Fibroblast of pulmonary artery (primary cell): Measurements from ENCODE around the gene LRRC23.
"Not testable (repeated sequence)": the region's sequence is repeated elsewhere in the genome, so short reads cannot be mapped to it uniquely, and the experiment has no call there.

Experiments used
- DNase-seq: peaks from one replicate; pipeline ENCODE4 v3.0.0-alpha.2; 2010; ENCODE audit warnings: low read depth
- H3K4me3 ChIP-seq: replicated peaks from 2 replicates; pipeline ENCODE4 v1.5.1; 2011; ENCODE audit warnings: low read depth, mild to moderate bottlenecking, control low read depth, low read length, moderate library complexity
- TF ChIP-seq, protein P1 (sequence below): IDR thresholded peaks from 2 replicates; pipeline ENCODE4 v1.5.1; 2011; ENCODE audit warnings: mild to moderate bottlenecking, control low read depth, low read length, inconsistent platforms; ENCODE audit errors: missing control alignments

Gene LRRC23

GRCh38 chr12:6888360-6888759, 16.3 kb upstream of the LRRC23 start:
- no peak overlapping the region for H3K4me3 ChIP-seq
- no peak for DNase-seq
- TF ChIP-seq, protein P1, sequence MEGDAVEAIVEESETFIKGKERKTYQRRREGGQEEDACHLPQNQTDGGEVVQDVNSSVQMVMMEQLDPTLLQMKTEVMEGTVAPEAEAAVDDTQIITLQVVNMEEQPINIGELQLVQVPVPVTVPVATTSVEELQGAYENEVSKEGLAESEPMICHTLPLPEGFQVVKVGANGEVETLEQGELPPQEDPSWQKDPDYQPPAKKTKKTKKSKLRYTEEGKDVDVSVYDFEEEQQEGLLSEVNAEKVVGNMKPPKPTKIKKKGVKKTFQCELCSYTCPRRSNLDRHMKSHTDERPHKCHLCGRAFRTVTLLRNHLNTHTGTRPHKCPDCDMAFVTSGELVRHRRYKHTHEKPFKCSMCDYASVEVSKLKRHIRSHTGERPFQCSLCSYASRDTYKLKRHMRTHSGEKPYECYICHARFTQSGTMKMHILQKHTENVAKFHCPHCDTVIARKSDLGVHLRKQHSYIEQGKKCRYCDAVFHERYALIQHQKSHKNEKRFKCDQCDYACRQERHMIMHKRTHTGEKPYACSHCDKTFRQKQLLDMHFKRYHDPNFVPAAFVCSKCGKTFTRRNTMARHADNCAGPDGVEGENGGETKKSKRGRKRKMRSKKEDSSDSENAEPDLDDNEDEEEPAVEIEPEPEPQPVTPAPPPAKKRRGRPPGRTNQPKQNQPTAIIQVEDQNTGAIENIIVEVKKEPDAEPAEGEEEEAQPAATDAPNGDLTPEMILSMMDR, result no peak

- not testable (repeated sequence) for H3K4me3 ChIP-seq, DNase-seq
Observed at GRCh38 chr12:6888794-6889193, 15.8 kb upstream of the LRRC23 start.

DNA sequence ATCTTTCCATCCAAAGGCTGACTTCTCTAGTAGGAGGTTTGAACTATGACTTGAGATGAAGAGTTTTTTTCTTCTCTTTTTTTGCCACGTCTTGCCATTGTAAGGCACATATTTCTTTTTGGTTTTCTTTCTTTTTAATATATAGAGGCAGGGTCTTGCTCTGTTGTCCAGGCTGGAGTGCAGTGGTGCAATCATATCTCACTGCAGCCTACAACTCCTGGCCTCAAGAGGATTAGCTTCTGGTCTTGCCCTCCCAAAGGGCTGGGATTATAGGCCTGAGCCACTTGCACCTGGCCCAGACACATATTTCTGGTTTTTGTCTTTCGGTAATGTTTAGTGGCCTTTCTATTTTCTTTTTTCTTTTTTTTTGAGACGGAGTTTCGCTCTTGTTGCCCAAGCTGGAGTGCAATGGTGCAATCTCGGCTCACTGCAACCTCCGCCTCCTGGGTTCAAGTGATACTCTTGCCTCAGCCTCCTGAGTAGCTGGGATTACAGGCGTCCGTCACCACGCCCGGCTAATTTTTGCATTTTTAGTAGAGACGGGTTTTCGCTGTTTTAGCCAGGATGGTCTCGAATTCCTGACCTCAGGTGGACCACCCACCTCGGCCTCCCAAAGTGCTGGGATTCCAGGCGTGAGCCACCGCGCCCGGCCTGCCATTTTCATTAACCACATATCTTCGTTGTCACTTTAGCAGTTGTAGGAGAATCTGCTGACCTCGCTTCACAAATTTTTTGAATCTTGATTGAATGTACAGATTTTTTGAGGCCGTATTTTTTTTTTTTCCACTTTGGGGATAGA, 14.6 kb upstream of the LRRC23 start:
- H3K4me3 ChIP-seq, DNase-seq: not testable (repeated sequence)

GRCh38 chr12:6890789-6891645, 13.6 kb upstream of the LRRC23 start:
- peak overlapping the region; percentile 50 for H3K4me3 ChIP-seq
- DNase-seq, result peak; percentile 97
- TF ChIP-seq, protein P1, result peak; percentile 43

GRCh38 chr12:6891646-6892001, 13.0 kb upstream of the LRRC23 start:
- H3K4me3 ChIP-seq, result peak overlapping the region; percentile 50
- no peak for DNase-seq
- TF ChIP-seq, protein P1, result no peak

- H3K4me3 ChIP-seq, DNase-seq: not testable (repeated sequence)
Observed at GRCh38 chr12:6892683-6893082, 11.9 kb upstream of the LRRC23 start.

DNA sequence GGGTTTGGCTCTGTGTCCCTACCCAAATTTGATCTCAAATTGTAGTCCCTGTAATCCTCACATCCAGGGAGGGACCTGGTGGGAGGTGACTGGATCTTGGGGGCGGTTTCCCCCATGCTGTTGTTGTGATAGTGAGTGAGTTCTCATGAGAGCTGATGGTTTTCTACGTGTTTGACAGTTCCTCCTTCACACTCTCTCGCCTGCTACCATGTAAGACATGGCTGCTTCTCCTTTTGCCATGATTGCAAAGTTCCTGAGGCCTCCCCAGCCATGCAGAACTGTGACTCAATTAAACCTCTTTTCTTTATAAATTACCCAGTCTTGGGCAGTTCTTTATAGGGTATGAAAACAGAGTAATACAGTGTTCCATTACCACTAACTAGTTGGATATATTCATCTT, 10.3 kb upstream of the LRRC23 start:
- TF ChIP-seq, protein P1, result no peak
- DNase-seq, result no peak
- no peak overlapping the region for H3K4me3 ChIP-seq

GRCh38 chr12:6896846-6897435, 7.7 kb upstream of the LRRC23 start:
- DNase-seq, result no peak
- H3K4me3 ChIP-seq, result no peak overlapping the region
- TF ChIP-seq, protein P1, result no peak
